Progenitor cell of endocrine pancreas (in vitro differentiated cells): Measurements from ENCODE around the gene ANAPC15. TPM values are rescaled to one million over a fixed set of nuclear protein-coding genes. Genes with fewer than 3 reads are reported as not detected.
"Not testable (repeated sequence)": the region's sequence is repeated elsewhere in the genome, so short reads cannot be mapped to it uniquely, and the experiment has no call there.

Experiments
- DNase-seq: peaks from one replicate; pipeline ENCODE4 v3.0.0; 2021; ENCODE audit warnings: low spot score; ENCODE audit not compliant: unreplicated experiment
- H3K27ac Mint-ChIP-seq: 2 replicates; pipeline ENCODE4 v1.8.0; 2021; ENCODE audit warnings: mild to moderate bottlenecking, moderate library complexity, mixed read lengths
- H3K27me3 Mint-ChIP-seq: 2 replicates; pipeline ENCODE4 v1.8.0; 2021; ENCODE audit warnings: mixed read lengths
- H3K36me3 Mint-ChIP-seq: 2 replicates; pipeline ENCODE4 v1.8.0; 2022; ENCODE audit warnings: mixed read lengths; ENCODE audit not compliant: insufficient read depth
- H3K4me1 Mint-ChIP-seq: 2 replicates; pipeline ENCODE4 v1.8.0; 2021; ENCODE audit warnings: low read depth, mixed read lengths
- H3K4me3 Mint-ChIP-seq: 2 replicates; pipeline ENCODE4 v1.8.0; 2021; ENCODE audit warnings: low read depth, mild to moderate bottlenecking, moderate library complexity, mixed read lengths
- H3K9me3 Mint-ChIP-seq: 2 replicates; pipeline ENCODE4 v1.8.0; 2021; ENCODE audit warnings: low read depth, mixed read lengths
- long read RNA-seq: library from polyadenylated mRNA; unstranded; transcript quantifications from one replicate; pipeline ENCODE4 v2.0.0, GENCODE V29; 2020
- total RNA-seq: library from RNA; stranded (reverse); gene quantifications from 2 replicates; pipeline ENCODE4 v1.2.1, GENCODE V29; 2021
- TF ChIP-seq, protein P1 (sequence below): fragments of 200-600 bp; sonication (generic); IDR thresholded peaks from one replicate; pipeline ENCODE4 v1.5.0; 2021; ENCODE audit warnings: antibody characterized with exemption, mild to moderate bottlenecking; ENCODE audit not compliant: unreplicated experiment

Gene ANAPC15
- total RNA-seq, result 56.1 and 61.3 TPM in 2 replicates
- long read RNA-seq, transcript ANAPC15-201 (6 exons, 886 nt), result major isoform, 8 of 25 reads
- long read RNA-seq, partial matches to known transcripts, result 4 of 25 reads
- long read RNA-seq, other reads (novel, unspliced or antisense), result 9 of 25 reads

DNA sequence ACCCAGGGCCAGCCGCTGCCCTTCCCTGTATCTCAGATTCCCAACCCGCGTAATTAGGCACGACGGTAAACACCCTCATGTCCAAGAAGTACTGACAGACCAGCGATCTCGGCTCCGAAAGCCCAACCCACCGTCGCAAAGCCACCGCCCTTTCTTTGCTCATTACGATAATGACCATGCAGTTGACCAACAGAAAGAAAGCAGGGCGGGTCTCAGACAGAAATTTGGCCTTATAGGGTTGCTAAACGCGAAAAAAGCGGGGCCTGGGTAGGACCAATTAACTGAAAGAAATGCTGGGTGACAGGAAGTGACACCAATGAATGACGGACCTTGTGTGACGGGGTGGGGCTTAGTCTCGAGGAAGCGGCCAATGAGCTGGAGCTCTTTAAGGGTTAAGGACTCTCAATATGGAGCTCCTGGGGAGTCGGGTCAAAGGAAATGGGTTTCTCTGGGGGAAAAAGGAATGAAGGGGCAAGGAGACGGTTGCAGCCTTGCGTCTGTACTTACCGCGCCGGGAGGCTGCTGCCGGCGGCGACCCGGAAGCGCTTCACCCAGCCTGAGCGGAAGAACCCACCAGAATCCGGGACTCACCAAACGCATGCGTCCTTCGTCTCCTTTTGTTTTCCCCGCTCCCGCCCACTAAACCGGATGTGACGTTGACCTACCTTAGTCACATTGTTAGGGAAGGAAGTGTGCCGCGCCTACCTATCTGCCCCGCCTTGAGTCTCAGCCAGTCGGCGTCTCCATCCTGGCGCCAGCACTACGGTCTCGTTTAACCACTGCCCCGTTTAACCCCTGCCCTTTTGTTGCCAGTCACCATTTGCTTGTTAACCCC, at the start of gene ANAPC15:
ANAPC15 (minus strand) TSS at position 553 of the 835 bp plus-strand sequence. CDS start 1,419 bp downstream, outside the sequence.
- H3K27me3 Mint-ChIP-seq, result no peaks in the 10 kb centered on the region

DNA sequence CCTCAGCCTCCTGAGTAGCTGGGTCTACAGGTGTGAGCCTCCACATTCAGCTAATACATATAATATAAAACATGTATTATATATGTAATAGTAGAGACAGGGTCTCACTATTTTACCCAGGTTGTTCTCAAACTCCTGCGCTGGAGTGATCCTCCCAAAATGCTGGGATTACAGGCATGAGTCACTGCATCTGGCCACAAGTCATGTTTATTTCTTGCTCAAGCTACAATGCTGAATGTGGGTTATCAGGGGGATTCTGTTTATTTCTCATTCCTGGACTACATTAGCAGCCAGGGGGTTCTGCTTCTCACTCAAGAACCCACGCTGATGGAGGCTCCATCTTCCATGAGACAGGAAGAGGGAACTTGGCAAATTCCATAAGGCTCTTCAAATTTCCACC, 47.8 kb upstream of the ANAPC15 start:
- TF ChIP-seq, protein P1, sequence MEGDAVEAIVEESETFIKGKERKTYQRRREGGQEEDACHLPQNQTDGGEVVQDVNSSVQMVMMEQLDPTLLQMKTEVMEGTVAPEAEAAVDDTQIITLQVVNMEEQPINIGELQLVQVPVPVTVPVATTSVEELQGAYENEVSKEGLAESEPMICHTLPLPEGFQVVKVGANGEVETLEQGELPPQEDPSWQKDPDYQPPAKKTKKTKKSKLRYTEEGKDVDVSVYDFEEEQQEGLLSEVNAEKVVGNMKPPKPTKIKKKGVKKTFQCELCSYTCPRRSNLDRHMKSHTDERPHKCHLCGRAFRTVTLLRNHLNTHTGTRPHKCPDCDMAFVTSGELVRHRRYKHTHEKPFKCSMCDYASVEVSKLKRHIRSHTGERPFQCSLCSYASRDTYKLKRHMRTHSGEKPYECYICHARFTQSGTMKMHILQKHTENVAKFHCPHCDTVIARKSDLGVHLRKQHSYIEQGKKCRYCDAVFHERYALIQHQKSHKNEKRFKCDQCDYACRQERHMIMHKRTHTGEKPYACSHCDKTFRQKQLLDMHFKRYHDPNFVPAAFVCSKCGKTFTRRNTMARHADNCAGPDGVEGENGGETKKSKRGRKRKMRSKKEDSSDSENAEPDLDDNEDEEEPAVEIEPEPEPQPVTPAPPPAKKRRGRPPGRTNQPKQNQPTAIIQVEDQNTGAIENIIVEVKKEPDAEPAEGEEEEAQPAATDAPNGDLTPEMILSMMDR, result no peak
- no peak for DNase-seq
- H3K27me3 Mint-ChIP-seq, result peaks cover 6% of the 10 kb centered on the region
- H3K9me3 Mint-ChIP-seq, result peaks cover 5% of the 10 kb centered on the region
- no peak overlapping the region for H3K4me3 Mint-ChIP-seq
- H3K4me1 Mint-ChIP-seq, result peaks cover 3% of the 10 kb centered on the region
- H3K27ac Mint-ChIP-seq, result no peak overlapping the region
- H3K36me3 Mint-ChIP-seq, result no peaks in the 10 kb centered on the region

More for the DNA sequence above, at the start of gene ANAPC15:
- no peaks in the 10 kb centered on the region for H3K9me3 Mint-ChIP-seq
- peak within 1 kb of the TSS; percentile 99 for H3K4me3 Mint-ChIP-seq
- DNase-seq, result peak; percentile 84
- TF ChIP-seq, protein P1, result no peak
- H3K27ac Mint-ChIP-seq, result peak within 1 kb of the TSS; percentile 100
- H3K36me3 Mint-ChIP-seq, result peaks cover 5% of the 10 kb centered on the region
- H3K4me1 Mint-ChIP-seq, result peaks cover 25% of the 10 kb centered on the region

DNA sequence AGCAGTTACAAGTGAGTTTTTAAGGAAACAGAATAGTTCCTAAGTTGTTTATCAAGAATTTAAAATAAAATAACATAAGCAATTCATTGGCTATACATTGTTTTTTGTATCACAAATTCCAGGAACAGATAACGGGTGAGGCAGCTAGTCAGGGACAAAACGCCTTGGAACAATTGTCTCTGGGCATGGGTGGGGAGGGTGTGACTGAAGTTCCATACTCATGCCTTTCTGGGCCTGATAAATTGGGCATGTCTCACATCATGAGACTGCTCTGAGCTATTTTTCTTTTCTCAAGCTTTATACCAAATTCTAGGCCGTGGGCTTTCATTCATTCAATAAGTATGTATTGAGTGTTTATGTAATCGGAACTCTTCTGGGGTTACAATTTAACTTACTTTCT, 44.6 kb upstream of the ANAPC15 start:
- Mint-ChIP-seq H3K27ac (no peak overlapping the region), H3K4me1 (peaks cover 3% of the 10 kb centered on the region), H3K36me3 (no peaks in the 10 kb centered on the region)

DNA sequence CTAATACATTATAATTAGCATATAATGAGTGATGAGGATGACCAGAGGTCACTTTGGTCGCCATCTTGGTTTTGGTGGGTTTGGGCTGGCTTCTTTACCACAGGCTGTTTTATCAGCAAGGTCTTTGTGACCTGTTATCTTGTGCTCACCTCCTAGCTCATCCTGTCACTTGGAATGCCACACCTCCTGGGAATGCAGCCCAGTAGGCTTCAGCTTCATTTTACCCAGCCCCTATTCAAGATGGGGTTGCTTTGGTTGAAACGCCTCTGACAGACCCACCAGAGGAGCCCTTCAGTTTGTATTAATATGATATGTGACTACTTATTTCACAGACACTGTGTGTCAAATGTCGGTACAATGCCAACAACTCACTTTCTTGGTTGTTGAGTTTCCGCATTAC, 43.3 kb upstream of the ANAPC15 start:
- TF ChIP-seq, protein P1, result no peak

More for the DNA sequence above, 44.6 kb upstream of the ANAPC15 start:
- peaks cover 6% of the 10 kb centered on the region for H3K27me3 Mint-ChIP-seq
- H3K4me3 Mint-ChIP-seq, result no peak overlapping the region
- H3K9me3 Mint-ChIP-seq, result no peaks in the 10 kb centered on the region
- no peak for DNase-seq
- TF ChIP-seq, protein P1, result no peak

DNA sequence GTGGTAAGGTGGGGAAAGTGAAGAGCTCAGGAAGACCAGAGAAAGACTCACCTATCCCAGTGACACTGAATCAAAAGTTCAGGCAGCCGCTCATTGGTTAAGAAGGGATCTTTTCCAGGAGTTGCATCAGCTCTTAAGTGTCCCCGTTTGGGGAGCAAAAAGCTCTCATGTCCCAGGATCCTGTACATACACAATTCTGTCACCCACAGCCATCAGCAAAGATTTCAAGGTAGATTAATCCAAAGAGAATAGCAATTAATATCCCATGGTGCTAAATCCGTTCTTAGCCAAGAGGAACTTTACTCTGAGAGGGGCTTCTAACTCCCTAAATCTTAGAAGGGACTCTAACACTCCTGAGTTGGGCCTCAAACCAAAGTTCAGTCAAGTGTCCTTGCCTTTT, 42.3 kb upstream of the ANAPC15 start:
- peaks cover 3% of the 10 kb centered on the region for H3K4me1 Mint-ChIP-seq
- H3K36me3 Mint-ChIP-seq, result no peaks in the 10 kb centered on the region
- no peak overlapping the region for H3K4me3 Mint-ChIP-seq
- no peak for DNase-seq
- no peaks in the 10 kb centered on the region for H3K9me3 Mint-ChIP-seq
- peaks cover 6% of the 10 kb centered on the region for H3K27me3 Mint-ChIP-seq
- no peak overlapping the region for H3K27ac Mint-ChIP-seq
- TF ChIP-seq, protein P1, result no peak

More for the DNA sequence above, 43.3 kb upstream of the ANAPC15 start:
- H3K36me3 Mint-ChIP-seq, result no peaks in the 10 kb centered on the region
- DNase-seq, result no peak
- peaks cover 3% of the 10 kb centered on the region for H3K4me1 Mint-ChIP-seq
- H3K27ac Mint-ChIP-seq, result no peak overlapping the region
- peaks cover 6% of the 10 kb centered on the region for H3K27me3 Mint-ChIP-seq
- no peaks in the 10 kb centered on the region for H3K9me3 Mint-ChIP-seq
- H3K4me3 Mint-ChIP-seq, result no peak overlapping the region

DNA sequence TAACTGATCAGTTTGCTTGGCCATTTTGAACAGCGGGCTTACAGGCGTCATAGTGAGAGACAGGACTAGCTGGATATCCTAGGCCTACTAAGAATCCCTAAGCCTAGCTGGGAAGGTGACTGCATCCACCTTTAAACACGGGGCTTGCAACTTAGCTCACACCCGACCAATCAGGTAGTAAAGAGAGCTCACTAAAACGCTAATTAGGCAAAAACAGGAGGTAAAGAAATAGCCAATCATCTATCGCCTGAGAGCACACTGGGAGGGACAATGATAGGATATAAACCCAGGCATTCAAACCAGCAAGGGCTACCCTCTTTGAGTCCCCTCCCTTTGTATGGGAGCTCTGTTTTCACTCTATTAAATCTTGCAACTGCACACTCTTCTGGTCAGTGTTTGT, 41.4 kb upstream of the ANAPC15 start:
- not testable (repeated sequence) for H3K27ac Mint-ChIP-seq, H3K4me3 Mint-ChIP-seq, H3K27me3 Mint-ChIP-seq, H3K9me3 Mint-ChIP-seq, DNase-seq, H3K4me1 Mint-ChIP-seq, H3K36me3 Mint-ChIP-seq
